ENCODE results near the gene NT5DC4.

- no peak for TF ChIP-seq TAF1 (IDR thresholded peaks at IDR 0.05; ENCODE audit: low read depth, low read length)
- no peak for TF ChIP-seq CTCF (IDR thresholded peaks at IDR 0.05; ENCODE audit: control extremely low read depth in 1 of 3, insufficient read depth in 1 of 3, low read depth in 1 of 3, low read length in 3 of 3)
- TF ChIP-seq EP300 (IDR thresholded peaks at IDR 0.05; ENCODE audit: borderline replicate concordance in 1 of 2, low read depth in 2 of 2, low read length in 2 of 2): no peak
- no peak for TF ChIP-seq RAD21 (IDR thresholded peaks at IDR 0.05 in 1 of 2, conservative IDR thresholded peaks at IDR 0.05 in 1 of 2; ENCODE audit: low read depth in 2 of 2, low read length in 2 of 2)
- TF ChIP-seq CHD2 (IDR thresholded peaks at IDR 0.05; ENCODE audit: low read length): no peak
- TF ChIP-seq EZH2 (IDR thresholded peaks at IDR 0.05; ENCODE audit: low read depth, low read length, severe bottlenecking): no peak
- no peak for TF ChIP-seq E2F6 (IDR thresholded peaks at IDR 0.05)
- TF ChIP-seq EGR1 (IDR thresholded peaks at IDR 0.05; ENCODE audit: borderline replicate concordance, low read depth, low read length): no peak
- TF ChIP-seq TCF12 (IDR thresholded peaks at IDR 0.05; ENCODE audit: low read depth, low read length): no peak
- no peak for TF ChIP-seq POLR2AphosphoS5 (IDR thresholded peaks at IDR 0.05; ENCODE audit: low read depth, low read length)
- no peak for TF ChIP-seq FOSL1 (IDR thresholded peaks at IDR 0.05; ENCODE audit: insufficient read depth, low read depth, low read length)
- TF ChIP-seq BCL11A (IDR thresholded peaks at IDR 0.05; ENCODE audit: low read depth in 2 of 2, low read length in 2 of 2): no peak
- TF ChIP-seq KDM4A (IDR thresholded peaks at IDR 0.05; ENCODE audit: low read depth, low read length, severe bottlenecking): no peak
Measured at GRCh38 chr2:112754564-112754963, 33.7 kb downstream of the NT5DC4 start.

All from H1 (cell line).